ENCODE measurements around the gene LRRC46. TPM values are rescaled to one million over a fixed set of nuclear protein-coding genes. Genes with fewer than 3 reads are reported as not detected.

The LRRC46 gene
- total RNA-seq, 2 donors from 2014 or later, result 0.59 TPM; not detected in 1

DNA sequence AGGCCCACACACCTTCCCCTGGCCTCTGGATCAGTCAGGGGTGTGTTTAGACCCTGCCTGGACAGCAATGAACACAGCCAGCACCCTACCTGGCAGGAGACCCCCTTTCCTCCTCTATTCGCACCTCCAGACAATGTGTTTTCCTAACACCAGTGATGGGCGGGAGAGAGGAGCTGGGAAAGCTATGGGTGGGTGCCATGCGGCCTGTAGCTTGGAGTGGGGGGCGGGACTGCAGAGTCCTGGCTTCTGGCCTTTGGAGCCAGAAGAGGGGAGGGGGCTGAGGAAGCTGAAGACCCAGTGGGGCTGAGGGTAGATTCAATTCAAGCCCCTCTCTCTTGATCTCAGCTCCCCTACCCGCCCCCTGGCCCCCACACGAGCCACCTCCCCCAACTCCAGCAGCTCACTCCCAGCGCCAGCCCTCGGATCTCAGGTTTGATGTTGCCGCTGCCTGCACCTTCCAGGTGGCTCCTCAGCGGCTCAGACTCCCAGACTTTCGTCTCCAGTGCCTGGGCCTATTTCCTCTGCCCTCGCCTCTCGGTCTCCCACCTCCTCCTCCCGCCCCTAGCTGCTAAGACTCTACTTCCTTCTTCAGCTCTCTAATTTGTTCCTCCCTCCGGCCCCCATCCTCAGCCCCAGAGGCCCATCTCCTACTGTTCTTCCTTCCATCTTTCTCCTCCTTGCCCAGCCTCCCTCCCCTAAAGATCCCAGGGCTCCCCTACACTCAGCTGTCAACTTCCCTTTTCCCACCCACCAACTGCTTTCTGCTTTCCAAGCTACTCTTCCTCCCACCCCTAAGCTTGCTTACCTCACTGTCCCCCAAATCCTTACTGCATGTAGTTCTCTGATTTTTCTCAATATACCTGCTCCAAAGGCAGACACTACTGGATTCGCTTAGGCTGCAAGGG, 26.3 kb downstream of the LRRC46 start:
- H3K4me1 ChIP-seq, result peaks cover 0 to 6% of the 10 kb centered on the region in 2 donors
- H3K36me3 ChIP-seq, result no peaks in the 10 kb centered on the region
- no peak overlapping the region for H3K4me3 ChIP-seq
- H3K9me3 ChIP-seq, result no peaks in the 10 kb centered on the region
- H3K27me3 ChIP-seq, result peaks cover 13 to 16% of the 10 kb centered on the region in 2 donors
- DNase-seq (ENCODE audit: low spot score), result no peak
- no peak overlapping the region for H3K27ac ChIP-seq
- TF ChIP-seq, protein P1, sequence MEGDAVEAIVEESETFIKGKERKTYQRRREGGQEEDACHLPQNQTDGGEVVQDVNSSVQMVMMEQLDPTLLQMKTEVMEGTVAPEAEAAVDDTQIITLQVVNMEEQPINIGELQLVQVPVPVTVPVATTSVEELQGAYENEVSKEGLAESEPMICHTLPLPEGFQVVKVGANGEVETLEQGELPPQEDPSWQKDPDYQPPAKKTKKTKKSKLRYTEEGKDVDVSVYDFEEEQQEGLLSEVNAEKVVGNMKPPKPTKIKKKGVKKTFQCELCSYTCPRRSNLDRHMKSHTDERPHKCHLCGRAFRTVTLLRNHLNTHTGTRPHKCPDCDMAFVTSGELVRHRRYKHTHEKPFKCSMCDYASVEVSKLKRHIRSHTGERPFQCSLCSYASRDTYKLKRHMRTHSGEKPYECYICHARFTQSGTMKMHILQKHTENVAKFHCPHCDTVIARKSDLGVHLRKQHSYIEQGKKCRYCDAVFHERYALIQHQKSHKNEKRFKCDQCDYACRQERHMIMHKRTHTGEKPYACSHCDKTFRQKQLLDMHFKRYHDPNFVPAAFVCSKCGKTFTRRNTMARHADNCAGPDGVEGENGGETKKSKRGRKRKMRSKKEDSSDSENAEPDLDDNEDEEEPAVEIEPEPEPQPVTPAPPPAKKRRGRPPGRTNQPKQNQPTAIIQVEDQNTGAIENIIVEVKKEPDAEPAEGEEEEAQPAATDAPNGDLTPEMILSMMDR (IDR thresholded peaks at IDR 0.05), result no peak

DNA sequence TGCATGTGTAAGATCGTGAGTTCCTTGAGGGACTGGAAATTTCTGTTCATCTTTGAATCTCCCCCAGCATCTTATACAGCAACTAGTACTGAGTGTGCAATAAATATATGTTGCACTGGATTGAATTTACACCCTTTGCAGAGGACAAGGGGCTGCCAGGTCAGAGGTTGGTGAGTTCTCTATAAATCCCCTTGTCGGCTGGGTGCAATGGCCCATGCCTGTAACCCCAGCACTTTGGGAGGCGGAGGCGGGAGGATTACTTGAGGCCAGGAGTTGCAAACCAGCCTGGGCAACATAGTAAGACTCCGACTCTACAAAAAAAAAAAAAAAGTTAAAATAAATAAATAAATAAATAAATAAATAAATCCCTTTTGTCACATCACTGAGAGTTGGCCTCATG, 28.9 kb downstream of the LRRC46 start:
- no peak overlapping the region for H3K4me3 ChIP-seq
- DNase-seq (ENCODE audit: low spot score), result no peak
- peaks cover 0 to 4% of the 10 kb centered on the region in 2 donors for H3K27me3 ChIP-seq
- H3K36me3 ChIP-seq, result no peaks in the 10 kb centered on the region
- H3K4me1 ChIP-seq, result peaks cover 0 to 6% of the 10 kb centered on the region in 2 donors
- no peak overlapping the region for H3K27ac ChIP-seq
- no peaks in the 10 kb centered on the region for H3K9me3 ChIP-seq
- TF ChIP-seq, protein P1 (IDR thresholded peaks at IDR 0.05), result no peak

DNA sequence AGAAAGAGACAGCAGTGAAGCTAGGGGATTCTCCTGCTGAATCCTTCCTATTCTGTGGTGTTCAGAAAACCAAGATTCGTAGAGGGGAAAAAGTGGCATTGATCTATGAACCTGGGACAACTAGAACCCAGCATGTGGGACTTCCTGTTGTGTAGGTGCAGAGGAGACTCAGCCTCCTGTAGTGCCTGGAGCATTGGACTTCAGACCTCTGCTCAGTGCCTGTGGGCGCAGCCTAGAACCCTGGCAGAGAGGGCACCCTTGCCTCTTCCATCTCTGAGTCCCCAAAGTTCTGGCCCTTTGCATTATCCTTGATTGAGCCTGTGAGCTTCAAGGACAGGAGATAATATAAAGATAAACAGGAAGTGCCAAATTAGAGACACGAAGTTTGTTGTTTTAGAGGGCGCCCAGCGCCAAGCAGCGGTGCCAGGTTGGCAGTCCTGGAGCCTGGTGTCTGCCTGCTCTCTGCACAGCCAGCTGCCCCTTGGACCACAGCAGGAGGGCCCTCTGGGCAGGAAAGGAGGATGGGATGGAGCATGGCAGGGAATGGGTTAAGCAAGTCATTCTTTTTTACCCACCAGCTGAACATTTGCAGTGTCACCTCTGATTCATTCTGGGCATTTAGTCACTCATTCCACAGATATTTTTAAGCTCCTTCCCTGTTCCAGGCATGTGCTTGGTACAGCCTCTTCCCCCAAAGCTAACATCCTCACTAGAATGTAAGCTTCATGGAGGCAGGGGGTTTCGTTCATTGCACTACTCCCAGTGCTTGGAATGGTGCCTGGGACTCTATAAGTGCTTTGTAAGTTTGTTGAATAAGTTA, 31.4 kb downstream of the LRRC46 start:
- no peaks in the 10 kb centered on the region for H3K36me3 ChIP-seq
- TF ChIP-seq, protein P1 (IDR thresholded peaks at IDR 0.05), result no peak
- DNase-seq (ENCODE audit: low spot score), result no peak
- H3K4me3 ChIP-seq, result no peak overlapping the region
- no peaks in the 10 kb centered on the region for H3K9me3 ChIP-seq
- no peak overlapping the region for H3K27ac ChIP-seq
- no peaks in the 10 kb centered on the region for H3K27me3 ChIP-seq
- H3K4me1 ChIP-seq, result no peaks in the 10 kb centered on the region

DNA sequence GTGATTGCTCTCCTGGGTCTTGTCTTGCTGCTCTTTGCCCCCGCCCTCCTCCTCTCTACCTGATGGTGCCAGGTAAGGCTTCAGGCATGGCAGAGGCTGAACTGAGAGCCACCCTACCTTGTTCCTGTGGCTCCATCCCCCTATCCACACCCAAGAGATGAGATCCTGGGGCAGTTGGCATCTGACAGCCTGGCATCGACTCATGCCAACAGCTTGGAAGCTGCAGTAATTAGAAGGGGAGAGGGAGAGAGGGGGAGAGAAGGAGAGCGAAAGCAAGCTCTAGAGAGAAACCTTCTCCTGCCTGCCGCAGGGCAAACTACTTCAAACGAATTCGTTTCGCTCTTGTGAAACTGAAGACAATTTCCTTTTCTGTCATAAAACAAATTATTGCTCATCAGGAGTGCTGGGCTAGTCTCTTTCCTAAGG, 33.3 kb downstream of the LRRC46 start:
- no peaks in the 10 kb centered on the region for H3K9me3 ChIP-seq
- no peak for DNase-seq (ENCODE audit: low spot score)
- no peaks in the 10 kb centered on the region for H3K27me3 ChIP-seq

DNA sequence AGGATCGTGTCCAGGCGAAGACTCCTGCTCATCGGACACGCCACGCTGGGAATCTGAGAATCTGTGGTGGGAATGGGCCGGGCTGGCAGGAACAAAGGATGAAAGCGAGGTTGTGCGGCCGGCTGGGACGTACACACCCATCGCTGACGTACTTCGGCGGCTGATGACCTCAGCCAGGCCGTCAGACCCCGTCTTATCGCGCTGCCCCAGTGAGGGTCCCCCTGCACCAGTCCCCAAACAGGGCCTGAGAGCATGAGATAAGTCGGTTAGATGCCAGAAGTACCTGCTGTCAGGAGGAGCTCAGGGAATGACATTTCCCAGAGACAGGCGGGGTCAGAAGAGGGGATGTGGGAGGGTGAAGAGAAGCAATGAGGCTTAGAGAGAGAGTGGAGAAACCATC, 35.5 kb downstream of the LRRC46 start:
- Histone ChIP-seq H3K4me1 (no peaks in the 10 kb centered on the region), H3K4me3 (no peak overlapping the region), H3K27me3 (no peaks in the 10 kb centered on the region), H3K27ac (no peak overlapping the region), H3K9me3 (no peaks in the 10 kb centered on the region), H3K36me3 (no peaks in the 10 kb centered on the region)
- TF ChIP-seq, protein P1 (IDR thresholded peaks at IDR 0.05), result no peak
- no peak for DNase-seq (ENCODE audit: low spot score)

More for the DNA sequence above, 33.3 kb downstream of the LRRC46 start:
- Histone ChIP-seq H3K36me3 (no peaks in the 10 kb centered on the region), H3K27ac (no peak overlapping the region), H3K4me3 (no peak overlapping the region), H3K4me1 (no peaks in the 10 kb centered on the region)
- TF ChIP-seq, protein P1 (IDR thresholded peaks at IDR 0.05), result no peak

All from right atrium auricular region (tissue), 2 donors.